K562 (cell line): Measurements from ENCODE around the gene SKP2. TPM values are rescaled to one million over a fixed set of nuclear protein-coding genes. Genes with fewer than 3 reads are reported as not detected.
A peak's percentile ranks its signal among the peaks of the same experiment; 100 is the strongest.

Experiments
- ETV6 ChIP-seq, 3 experiments: fragments of 150-350 bp in 1 of 3; sonication (generic) in 1 of 3; formaldehyde crosslinking in 1 of 3; IDR thresholded peaks; 2 replicates each; pipeline versions ENCODE4 v1.6.1 to v1.8.0; 2014 to 2022; ENCODE audit warnings: borderline replicate concordance in 2 of 3, low read depth in 2 of 3, antibody characterized with exemption in 1 of 3, low read length in 1 of 3, mild to moderate bottlenecking in 1 of 3, missing genetic modification reagents in 1 of 3
- IFI16 ChIP-seq: fragments of 250-450 bp; sonication (Bioruptor Pico); IDR thresholded peaks from 2 replicates; pipeline ENCODE4 v2.1.2; 2022; ENCODE audit warnings: mild to moderate bottlenecking, inconsistent platforms
- POLR2A ChIP-seq: fragments of 450-650 bp; conservative IDR thresholded peaks from 2 replicates; pipeline ENCODE4 v1.6.1; 2016
- TCFL5 ChIP-seq: fragments of 250-450 bp; sonication (Bioruptor Pico); conservative IDR thresholded peaks from 2 replicates; pipeline ENCODE4 v1.6.1; 2021; ENCODE audit warnings: mild to moderate bottlenecking, moderate library complexity, matching md5 sums
- ZNF121 ChIP-seq: sonication (generic); formaldehyde crosslinking; conservative IDR thresholded peaks from 2 replicates; pipeline ENCODE4 v1.8.0; 2022; ENCODE audit warnings: missing genetic modification reagents
- ZNF324 ChIP-seq: fragments of 250-450 bp; sonication (Bioruptor Pico); IDR thresholded peaks from 2 replicates; pipeline ENCODE4 v1.4.0; 2020; ENCODE audit warnings: mild to moderate bottlenecking
- polyA plus RNA-seq, 8 experiments: library from polyadenylated mRNA; depleted of rRNA in 4 of 8; stranded (reverse) in 5 of 8; unstranded in 3 of 8; fragments of >200 nt; fragmentation: Nextera tagmentation in 2 of 8; fragmentation: Illumina TruSeq in 1 of 8; extraction: Ambion mirVana in 2 of 8; extraction: Trizol in 1 of 8; gene quantifications; 2 replicates each; pipeline versions ENCODE4 v1.2.1 to v1.2.3, GENCODE V29; 2011 to 2014; ENCODE audit warnings: inconsistent platforms in 1 of 8, missing spikeins in 1 of 8
- total RNA-seq, 7 experiments: library from RNA; depleted of rRNA in 6 of 7; stranded (reverse); fragments of >200 nt in 6 of 7; fragmentation: Illumina TruSeq in 2 of 7; extraction: Trizol in 2 of 7; gene quantifications; 2 replicates each; pipeline versions ENCODE4 v1.2.1 to v1.2.3, GENCODE V29; 2011 to 2021; ENCODE audit warnings: low replicate concordance in 1 of 7
- TF ChIP-seq, protein P1 (sequence below), 2 experiments: IDR thresholded peaks; 2 replicates each; pipeline ENCODE4 v1.6.1; 2012; ENCODE audit warnings: improper control_type of control experiment in 2 of 2, low read depth in 2 of 2, low read length in 2 of 2, borderline replicate concordance in 1 of 2
- TF ChIP-seq, protein P2 (sequence below): sonication (generic); formaldehyde crosslinking; IDR thresholded peaks from 2 replicates; pipeline ENCODE4 v1.8.0; 2023; ENCODE audit warnings: mild to moderate bottlenecking, missing genetic modification reagents
- TF ChIP-seq, protein P3 (sequence below): fragments of 200-400 bp; formaldehyde crosslinking; IDR thresholded peaks from 2 replicates; pipeline ENCODE4 v1.6.1; 2017; ENCODE audit warnings: mild to moderate bottlenecking, low read depth, low read length, moderate library complexity
- TF ChIP-seq, protein P4 (sequence below): fragments of 250-450 bp; sonication (Bioruptor Pico); IDR thresholded peaks from 2 replicates; pipeline ENCODE4 v1.4.0; 2020; ENCODE audit warnings: mild to moderate bottlenecking, moderate library complexity

The SKP2 gene
- total and polyA plus RNA-seq, 9 of the 15 experiments (the other 6 are each of a cell fraction or from before 2014, with no cell fraction given), result 30.0 to 97.5 (median 80.8) TPM

DNA sequence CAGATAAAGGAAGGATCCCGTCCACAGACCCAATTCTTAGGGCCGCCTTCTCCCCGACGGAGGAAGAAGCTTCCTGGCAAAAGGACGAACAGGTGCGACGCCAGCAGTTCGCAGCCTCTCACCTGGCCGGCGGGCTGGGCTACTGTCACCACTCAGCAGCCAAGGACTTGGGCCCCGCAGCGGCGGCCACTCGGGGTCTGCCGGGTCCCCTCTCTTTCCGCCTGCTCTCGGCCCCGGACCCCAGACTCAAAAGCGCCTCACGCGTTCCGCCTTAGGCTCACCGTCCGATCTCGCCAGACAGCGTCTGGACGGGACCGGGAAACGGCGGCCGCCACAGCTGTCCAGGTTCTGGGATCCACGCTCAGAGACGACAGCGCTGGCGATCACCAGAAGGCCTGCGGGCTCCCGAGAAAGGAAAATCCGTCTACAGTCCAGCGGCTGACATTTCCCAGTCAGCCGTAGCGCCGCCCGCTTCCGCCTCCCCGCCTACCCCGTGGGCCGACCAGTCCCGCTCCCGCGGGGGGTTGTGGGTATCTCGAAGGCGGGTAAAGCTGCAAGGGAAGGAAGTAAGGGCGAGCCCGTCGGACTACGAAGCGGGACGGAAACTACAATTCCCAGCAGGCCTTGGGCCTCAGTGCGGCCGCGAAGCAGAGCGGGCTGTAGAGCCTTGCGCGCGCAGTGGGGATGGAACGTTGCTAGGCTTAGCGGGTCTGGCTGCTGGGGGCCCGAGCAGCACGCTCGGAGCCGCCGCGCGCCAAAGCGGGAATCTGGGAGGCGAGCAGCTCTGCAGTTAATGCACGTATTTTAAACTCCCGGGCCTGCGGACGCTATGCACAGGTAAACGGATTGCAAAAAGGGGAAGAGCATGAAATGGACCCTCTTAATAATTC lies at the start of gene SKP2, which contains the start of gene LMBRD2 (continued):
- TF ChIP-seq, protein P1, sequence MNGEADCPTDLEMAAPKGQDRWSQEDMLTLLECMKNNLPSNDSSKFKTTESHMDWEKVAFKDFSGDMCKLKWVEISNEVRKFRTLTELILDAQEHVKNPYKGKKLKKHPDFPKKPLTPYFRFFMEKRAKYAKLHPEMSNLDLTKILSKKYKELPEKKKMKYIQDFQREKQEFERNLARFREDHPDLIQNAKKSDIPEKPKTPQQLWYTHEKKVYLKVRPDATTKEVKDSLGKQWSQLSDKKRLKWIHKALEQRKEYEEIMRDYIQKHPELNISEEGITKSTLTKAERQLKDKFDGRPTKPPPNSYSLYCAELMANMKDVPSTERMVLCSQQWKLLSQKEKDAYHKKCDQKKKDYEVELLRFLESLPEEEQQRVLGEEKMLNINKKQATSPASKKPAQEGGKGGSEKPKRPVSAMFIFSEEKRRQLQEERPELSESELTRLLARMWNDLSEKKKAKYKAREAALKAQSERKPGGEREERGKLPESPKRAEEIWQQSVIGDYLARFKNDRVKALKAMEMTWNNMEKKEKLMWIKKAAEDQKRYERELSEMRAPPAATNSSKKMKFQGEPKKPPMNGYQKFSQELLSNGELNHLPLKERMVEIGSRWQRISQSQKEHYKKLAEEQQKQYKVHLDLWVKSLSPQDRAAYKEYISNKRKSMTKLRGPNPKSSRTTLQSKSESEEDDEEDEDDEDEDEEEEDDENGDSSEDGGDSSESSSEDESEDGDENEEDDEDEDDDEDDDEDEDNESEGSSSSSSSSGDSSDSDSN (IDR thresholded peaks at IDR 0.05; ENCODE audit: borderline replicate concordance in 1 of 2, low read depth in 2 of 2, low read length in 2 of 2), result no peak
- TF ChIP-seq, protein P2, sequence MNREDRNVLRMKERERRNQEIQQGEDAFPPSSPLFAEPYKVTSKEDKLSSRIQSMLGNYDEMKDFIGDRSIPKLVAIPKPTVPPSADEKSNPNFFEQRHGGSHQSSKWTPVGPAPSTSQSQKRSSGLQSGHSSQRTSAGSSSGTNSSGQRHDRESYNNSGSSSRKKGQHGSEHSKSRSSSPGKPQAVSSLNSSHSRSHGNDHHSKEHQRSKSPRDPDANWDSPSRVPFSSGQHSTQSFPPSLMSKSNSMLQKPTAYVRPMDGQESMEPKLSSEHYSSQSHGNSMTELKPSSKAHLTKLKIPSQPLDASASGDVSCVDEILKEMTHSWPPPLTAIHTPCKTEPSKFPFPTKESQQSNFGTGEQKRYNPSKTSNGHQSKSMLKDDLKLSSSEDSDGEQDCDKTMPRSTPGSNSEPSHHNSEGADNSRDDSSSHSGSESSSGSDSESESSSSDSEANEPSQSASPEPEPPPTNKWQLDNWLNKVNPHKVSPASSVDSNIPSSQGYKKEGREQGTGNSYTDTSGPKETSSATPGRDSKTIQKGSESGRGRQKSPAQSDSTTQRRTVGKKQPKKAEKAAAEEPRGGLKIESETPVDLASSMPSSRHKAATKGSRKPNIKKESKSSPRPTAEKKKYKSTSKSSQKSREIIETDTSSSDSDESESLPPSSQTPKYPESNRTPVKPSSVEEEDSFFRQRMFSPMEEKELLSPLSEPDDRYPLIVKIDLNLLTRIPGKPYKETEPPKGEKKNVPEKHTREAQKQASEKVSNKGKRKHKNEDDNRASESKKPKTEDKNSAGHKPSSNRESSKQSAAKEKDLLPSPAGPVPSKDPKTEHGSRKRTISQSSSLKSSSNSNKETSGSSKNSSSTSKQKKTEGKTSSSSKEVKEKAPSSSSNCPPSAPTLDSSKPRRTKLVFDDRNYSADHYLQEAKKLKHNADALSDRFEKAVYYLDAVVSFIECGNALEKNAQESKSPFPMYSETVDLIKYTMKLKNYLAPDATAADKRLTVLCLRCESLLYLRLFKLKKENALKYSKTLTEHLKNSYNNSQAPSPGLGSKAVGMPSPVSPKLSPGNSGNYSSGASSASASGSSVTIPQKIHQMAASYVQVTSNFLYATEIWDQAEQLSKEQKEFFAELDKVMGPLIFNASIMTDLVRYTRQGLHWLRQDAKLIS (CRISPR knock-in tag), result peak; percentile 87
- no peak for TF ChIP-seq IFI16 (CRISPR knock-in tag)
- TF ChIP-seq ZNF121 (CRISPR knock-in tag), result no peak
- peak; percentile 82 for TF ChIP-seq POLR2A
- TF ChIP-seq, protein P3, sequence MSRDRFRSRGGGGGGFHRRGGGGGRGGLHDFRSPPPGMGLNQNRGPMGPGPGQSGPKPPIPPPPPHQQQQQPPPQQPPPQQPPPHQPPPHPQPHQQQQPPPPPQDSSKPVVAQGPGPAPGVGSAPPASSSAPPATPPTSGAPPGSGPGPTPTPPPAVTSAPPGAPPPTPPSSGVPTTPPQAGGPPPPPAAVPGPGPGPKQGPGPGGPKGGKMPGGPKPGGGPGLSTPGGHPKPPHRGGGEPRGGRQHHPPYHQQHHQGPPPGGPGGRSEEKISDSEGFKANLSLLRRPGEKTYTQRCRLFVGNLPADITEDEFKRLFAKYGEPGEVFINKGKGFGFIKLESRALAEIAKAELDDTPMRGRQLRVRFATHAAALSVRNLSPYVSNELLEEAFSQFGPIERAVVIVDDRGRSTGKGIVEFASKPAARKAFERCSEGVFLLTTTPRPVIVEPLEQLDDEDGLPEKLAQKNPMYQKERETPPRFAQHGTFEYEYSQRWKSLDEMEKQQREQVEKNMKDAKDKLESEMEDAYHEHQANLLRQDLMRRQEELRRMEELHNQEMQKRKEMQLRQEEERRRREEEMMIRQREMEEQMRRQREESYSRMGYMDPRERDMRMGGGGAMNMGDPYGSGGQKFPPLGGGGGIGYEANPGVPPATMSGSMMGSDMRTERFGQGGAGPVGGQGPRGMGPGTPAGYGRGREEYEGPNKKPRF, result no peak
- TF ChIP-seq, protein P4, sequence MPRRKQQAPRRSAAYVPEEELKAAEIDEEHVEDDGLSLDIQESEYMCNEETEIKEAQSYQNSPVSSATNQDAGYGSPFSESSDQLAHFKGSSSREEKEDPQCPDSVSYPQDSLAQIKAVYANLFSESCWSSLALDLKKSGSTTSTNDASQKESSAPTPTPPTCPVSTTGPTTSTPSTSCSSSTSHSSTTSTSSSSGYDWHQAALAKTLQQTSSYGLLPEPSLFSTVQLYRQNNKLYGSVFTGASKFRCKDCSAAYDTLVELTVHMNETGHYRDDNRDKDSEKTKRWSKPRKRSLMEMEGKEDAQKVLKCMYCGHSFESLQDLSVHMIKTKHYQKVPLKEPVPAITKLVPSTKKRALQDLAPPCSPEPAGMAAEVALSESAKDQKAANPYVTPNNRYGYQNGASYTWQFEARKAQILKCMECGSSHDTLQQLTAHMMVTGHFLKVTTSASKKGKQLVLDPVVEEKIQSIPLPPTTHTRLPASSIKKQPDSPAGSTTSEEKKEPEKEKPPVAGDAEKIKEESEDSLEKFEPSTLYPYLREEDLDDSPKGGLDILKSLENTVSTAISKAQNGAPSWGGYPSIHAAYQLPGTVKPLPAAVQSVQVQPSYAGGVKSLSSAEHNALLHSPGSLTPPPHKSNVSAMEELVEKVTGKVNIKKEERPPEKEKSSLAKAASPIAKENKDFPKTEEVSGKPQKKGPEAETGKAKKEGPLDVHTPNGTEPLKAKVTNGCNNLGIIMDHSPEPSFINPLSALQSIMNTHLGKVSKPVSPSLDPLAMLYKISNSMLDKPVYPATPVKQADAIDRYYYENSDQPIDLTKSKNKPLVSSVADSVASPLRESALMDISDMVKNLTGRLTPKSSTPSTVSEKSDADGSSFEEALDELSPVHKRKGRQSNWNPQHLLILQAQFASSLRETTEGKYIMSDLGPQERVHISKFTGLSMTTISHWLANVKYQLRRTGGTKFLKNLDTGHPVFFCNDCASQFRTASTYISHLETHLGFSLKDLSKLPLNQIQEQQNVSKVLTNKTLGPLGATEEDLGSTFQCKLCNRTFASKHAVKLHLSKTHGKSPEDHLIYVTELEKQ (CRISPR knock-in tag), result no peak
- TF ChIP-seq ETV6 (IDR thresholded peaks at IDR 0.05; ENCODE audit: borderline replicate concordance in 1 of 2, low read depth in 2 of 2, low read length in 1 of 2), result no peak
- no peak for TF ChIP-seq ETV6 (CRISPR knock-in tag; IDR thresholded peaks at IDR 0.05; ENCODE audit: borderline replicate concordance)
- TF ChIP-seq ZNF324 (CRISPR knock-in tag), result no peak
- TF ChIP-seq TCFL5 (CRISPR knock-in tag), result no peak
